HG02763 (cell line): ENCODE data around the gene NUDT4B.
"Not testable (repeated sequence)": the region's sequence is repeated elsewhere in the genome, so short reads cannot be mapped to it uniquely, and the experiment has no call there.

ENCODE experiments used
- ATAC-seq: cut with Tn5 transposase; IDR thresholded peaks from one replicate; pipeline ENCODE4 v1.9.1; 2021; ENCODE audit warnings: mild to moderate bottlenecking, moderate library complexity; ENCODE audit not compliant: unreplicated experiment

NUDT4B gene

GRCh38 chr1:148793762-148794332 lies 45.3 kb downstream of the NUDT4B start:
- not testable (repeated sequence) for ATAC-seq
